HCT116 (cell line): ENCODE measurements around the gene ITPR2. TPM values are rescaled to one million over a fixed set of nuclear protein-coding genes. Genes with fewer than 3 reads are reported as not detected.

ENCODE experiments used
- ATAC-seq: fragments of 200-7000 bp; cut with Tn5 transposase; 2 replicates; pipeline ENCODE4 v1.9.1; 2020; ENCODE audit warnings: mild to moderate bottlenecking, moderate library complexity
- BruUV-seq: library from RNA; stranded (reverse); fragments of 400-500 nt; replicated peaks from 2 replicates; lab custom pipeline; 2021; lab: Mats Ljungman, UMichigan
- CTCF ChIA-PET: fragments of 300-600 bp; sonication (Branson Sonifier 250); formaldehyde crosslinking; loops from one replicate; lab custom pipeline; 2021; ENCODE audit warnings: antibody characterized with exemption; lab: Charles Lee
- POLR2A ChIA-PET: fragments of 300-600, 350-600 bp; sonication (Branson Sonifier 250); formaldehyde crosslinking; loops from one replicate; lab custom pipeline; 2021; ENCODE audit warnings: antibody characterized with exemption; lab: Charles Lee
- RAD21 ChIA-PET, 2 experiments: fragments of 300-600 bp; sonication (Branson Sonifier 250); formaldehyde crosslinking; loops; one replicate each; lab custom pipeline; 2023; ENCODE audit warnings: low total read pairs in 2 of 2; ENCODE audit not compliant: uncharacterized antibody in 2 of 2, unreplicated experiment in 2 of 2, low non-redundant PET in 1 of 2; lab: Charles Lee
- DNase-seq: peaks from one replicate; pipeline ENCODE4 v3.0.0-alpha.2; 2010; ENCODE audit warnings: low read depth, low spot score
- H2AFZ ChIP-seq: fragments of 200-600 bp; shearing (Covaris generic), sonication (generic); 2 replicates; pipeline ENCODE4 v1.6.1; 2017; ENCODE audit warnings: low read depth, mixed run types, mixed read lengths, antibody characterized with exemption, low read length; ENCODE audit not compliant: poor library complexity, severe bottlenecking
- H3K27ac ChIP-seq: 2 replicates; pipeline ENCODE4 v1.5.1; 2012; ENCODE audit warnings: low read depth, low read length
- H3K27me3 ChIP-seq: fragments of 200-600 bp; sonication (generic); 2 replicates; pipeline ENCODE4 v1.6.1; 2016; ENCODE audit warnings: mixed run types, low read length, mixed read lengths; ENCODE audit not compliant: insufficient read depth
- H3K36me3 ChIP-seq, 2 experiments: fragments of 200-500 bp in 1 of 2; fragments of 200-600 bp in 1 of 2; sonication (Bioruptor generic) in 1 of 2; sonication (generic) in 1 of 2; 2 replicates each; pipeline versions ENCODE4 v1.5.1 to v1.6.1; 2014 to 2016; ENCODE audit warnings: low read length in 2 of 2, inconsistent platforms in 1 of 2, mixed read lengths in 1 of 2, mixed run types in 1 of 2; ENCODE audit not compliant: insufficient read depth in 2 of 2, control insufficient read depth in 1 of 2
- H3K4me1 ChIP-seq, 2 experiments: fragments of 200-600 bp in 1 of 2; sonication (generic) in 1 of 2; 2 replicates each; pipeline versions ENCODE4 v1.5.1 to v1.6.1; 2012 to 2017; ENCODE audit warnings: low read length in 2 of 2, inconsistent platforms in 1 of 2, mild to moderate bottlenecking in 1 of 2, mixed read lengths in 1 of 2, mixed run types in 1 of 2, moderate library complexity in 1 of 2; ENCODE audit not compliant: insufficient read depth in 2 of 2, control insufficient read depth in 1 of 2
- H3K4me2 ChIP-seq: fragments of 200-600 bp; sonication (generic); 2 replicates; pipeline ENCODE4 v1.6.1; 2017; ENCODE audit warnings: mixed run types, low read length, mixed read lengths
- H3K4me3 ChIP-seq, 2 experiments: fragments of 200-600 bp in 1 of 2; sonication (generic) in 1 of 2; replicated peaks in 1 of 2; 2 replicates each; pipeline ENCODE4 v1.5.1; 2011 to 2016; ENCODE audit warnings: low read length in 2 of 2, control low read depth in 1 of 2, low read depth in 1 of 2, mild to moderate bottlenecking in 1 of 2, mixed read lengths in 1 of 2, mixed run types in 1 of 2
- H3K79me2 ChIP-seq: fragments of 200-600 bp; sonication (generic); 2 replicates; pipeline ENCODE4 v1.6.1; 2017; ENCODE audit warnings: mild to moderate bottlenecking, mixed run types, low read length, moderate library complexity, mixed read lengths; ENCODE audit not compliant: insufficient read depth
- H3K9ac ChIP-seq: fragments of 200-600 bp; sonication (generic); 2 replicates; pipeline ENCODE4 v1.6.1; 2016; ENCODE audit warnings: low read length, mixed read lengths
- H3K9me2 ChIP-seq: fragments of 200-600 bp; sonication (generic), shearing (Covaris generic); 2 replicates; pipeline ENCODE4 v1.6.1; 2017; ENCODE audit warnings: mixed run types, mild to moderate bottlenecking, moderate library complexity; ENCODE audit not compliant: insufficient read depth
- H3K9me3 ChIP-seq, 2 experiments: fragments of 200-500 bp in 1 of 2; fragments of 200-600 bp in 1 of 2; sonication (Bioruptor generic) in 1 of 2; sonication (generic) in 1 of 2; 2 replicates each; pipeline ENCODE4 v1.6.1; 2014 to 2017; ENCODE audit warnings: low read length in 2 of 2, mixed read lengths in 2 of 2, inconsistent platforms in 1 of 2, low read depth in 1 of 2, mild to moderate bottlenecking in 1 of 2, mixed run types in 1 of 2, moderate library complexity in 1 of 2; ENCODE audit not compliant: control insufficient read depth in 1 of 2, insufficient read depth in 1 of 2
- H4K20me1 ChIP-seq: fragments of 200-600 bp; sonication (generic), shearing (Covaris generic); 2 replicates; pipeline ENCODE4 v1.6.1; 2017; ENCODE audit warnings: mixed run types, mild to moderate bottlenecking, moderate library complexity; ENCODE audit not compliant: insufficient read depth
- CEBPB ChIP-seq: IDR thresholded peaks from 2 replicates; pipeline ENCODE4 v1.6.1; 2012; ENCODE audit warnings: low read depth
- CTCF ChIP-seq, 3 experiments: fragments of 200-600 bp in 1 of 3; sonication (generic) in 1 of 3; IDR thresholded peaks in 2 of 3; conservative IDR thresholded peaks in 1 of 3; 2 replicates each; pipeline ENCODE4 v1.5.1; 2012 to 2017; ENCODE audit warnings: low read depth in 2 of 3, low read length in 2 of 3, antibody characterized with exemption in 1 of 3, borderline replicate concordance in 1 of 3, control low read depth in 1 of 3, mild to moderate bottlenecking in 1 of 3, mixed read lengths in 1 of 3, mixed run types in 1 of 3, moderate library complexity in 1 of 3; ENCODE audit not compliant: insufficient read depth in 1 of 3
- EGR1 ChIP-seq: IDR thresholded peaks from 2 replicates; pipeline ENCODE4 v1.6.1; 2012; ENCODE audit warnings: low read depth
- ELF1 ChIP-seq: IDR thresholded peaks from 2 replicates; pipeline ENCODE4 v1.6.1; 2012; ENCODE audit warnings: low read depth, borderline replicate concordance
- EZH2phosphoT487 ChIP-seq: fragments of 200-600 bp; IDR thresholded peaks from 2 replicates; pipeline ENCODE4 v1.6.1; 2018; ENCODE audit warnings: antibody characterized with exemption, borderline replicate concordance
- JUND ChIP-seq: IDR thresholded peaks from 2 replicates; pipeline ENCODE4 v1.6.1; 2012
- MAX ChIP-seq: IDR thresholded peaks from 2 replicates; pipeline ENCODE4 v1.6.1; 2012
- RAD21 ChIP-seq: IDR thresholded peaks from 2 replicates; pipeline ENCODE4 v1.6.1; 2012; ENCODE audit warnings: low read depth, mild to moderate bottlenecking
- SRF ChIP-seq: IDR thresholded peaks from 2 replicates; pipeline ENCODE4 v1.6.1; 2012; ENCODE audit warnings: low read depth
- TCF7L2 ChIP-seq: IDR thresholded peaks from 2 replicates; pipeline ENCODE4 v1.7.0; 2011; ENCODE audit warnings: borderline replicate concordance, inconsistent platforms; ENCODE audit not compliant: insufficient read depth, insufficient read length; ENCODE audit errors: extremely low read depth
- YY1 ChIP-seq: IDR thresholded peaks from 2 replicates; pipeline ENCODE4 v1.6.1; 2011; ENCODE audit warnings: low read length, low read depth, moderate library complexity, mild to moderate bottlenecking; ENCODE audit not compliant: insufficient replicate concordance; ENCODE audit errors: extremely low read depth
- ZNF274 ChIP-seq: fragments of 200-500 bp; sonication (Bioruptor generic); IDR thresholded peaks from 2 replicates; pipeline ENCODE4 v1.6.1; 2014; ENCODE audit warnings: mild to moderate bottlenecking, low read depth, low read length, inconsistent platforms
- intact Hi-C: fragments of 100-400 bp; cut with micrococcal nuclease; formaldehyde crosslinking; loops from 2 replicates; pipeline ENCODE4 v1.10.0; 2022
- total RNA-seq: library from RNA; stranded (reverse); gene quantifications from one replicate; pipeline ENCODE4 v1.2.1, GENCODE V29; 2021; ENCODE audit not compliant: unreplicated experiment

The ITPR2 gene
- total RNA-seq, 1 experiment from 2014 or later, result 6.5 TPM

GRCh38 chr12:26617513-26617912 is 215.5 kb downstream of the ITPR2 start:
- TF ChIP-seq EGR1 (no peak), MAX (no peak), EZH2phosphoT487 (no peak), TCF7L2 (no peak), CEBPB (no peak), ELF1 (no peak), JUND (no peak), YY1 (no peak), SRF (no peak), ZNF274 (no peak)
- H3K36me3 ChIP-seq, result no peaks in the 10 kb centered on the region
- no peaks in the 10 kb centered on the region for H4K20me1 ChIP-seq
- H3K9ac ChIP-seq, result no peak overlapping the region
- H3K4me3 ChIP-seq, result no peak overlapping the region
- no peak for DNase-seq
- no peaks in the 10 kb centered on the region for H3K9me2 ChIP-seq
- H3K4me2 ChIP-seq, result no peak overlapping the region
- H3K4me1 ChIP-seq, result no peaks in the 10 kb centered on the region
- no peaks in the 10 kb centered on the region for H3K9me3 ChIP-seq
- ChIA-PET CTCF (interaction anchor here (1.3 kb wide), 1 partner anchor 84 kb away, joined by 3 read pairs; no protein-coding TSS in a partner anchor), POLR2A (interaction anchor here (0.8 kb wide), 1 partner anchor 33 kb away, joined by 3 read pairs; no protein-coding TSS in a partner anchor), RAD21 (no interaction called here)
- no peak overlapping the region for H2AFZ ChIP-seq
- no peak for ATAC-seq
- no peak overlapping the region for H3K27ac ChIP-seq
- H3K79me2 ChIP-seq, result no peaks in the 10 kb centered on the region
- H3K27me3 ChIP-seq, result no peaks in the 10 kb centered on the region
- no TSS peak for BruUV-seq
- intact Hi-C loops, result no loop called here

- no TSS peak for BruUV-seq
- CTCF ChIA-PET, result interaction anchor here (0.6 to 2.5 kb wide), 14 partner anchors 9 to 1419 kb away, joined by 3 to 14 read pairs (median 5); partner anchors contain the start of genes DNAI7 and ETFRF1
- peak; percentile 79 for ATAC-seq
These were observed 218.9 kb downstream of the ITPR2 start for GRCh38 chr12:26614011-26614616.

More at GRCh38 chr12:26614011-26614616, 218.9 kb downstream of the ITPR2 start:
- Histone ChIP-seq H3K79me2 (no peaks in the 10 kb centered on the region), H3K27ac (no peak overlapping the region), H2AFZ (no peak overlapping the region), H3K27me3 (no peaks in the 10 kb centered on the region), H3K9me3 (no peaks in the 10 kb centered on the region), H3K9me2 (no peaks in the 10 kb centered on the region), H3K4me1 (no peaks in the 10 kb centered on the region), H3K9ac (no peak overlapping the region), H3K4me2 (no peak overlapping the region), H3K4me3 (no peak overlapping the region), H3K36me3 (no peaks in the 10 kb centered on the region), H4K20me1 (no peaks in the 10 kb centered on the region)
- peak; percentile 8 for DNase-seq
- TF ChIP-seq CTCF (IDR thresholded peaks at IDR 0.05 in 2 of 3, conservative IDR thresholded peaks at IDR 0.05 in 1 of 3; ENCODE audit: borderline replicate concordance in 1 of 3, insufficient read depth in 1 of 3, low read depth in 2 of 3, low read length in 2 of 3), result peak; percentile 51 to 79 (median 76); a peak in 5 of 6 replicates
- no peak for TF ChIP-seq CEBPB
- no peak for TF ChIP-seq JUND
- TF ChIP-seq RAD21, result peak; percentile 66
- TF ChIP-seq ZNF274, result no peak
- intact Hi-C loops, result loop anchor here (1.0 to 2.0 kb wide), 3 partner anchors 179 to 517 kb away; no protein-coding TSS in a partner anchor
- ChIA-PET RAD21 (no interaction called here), POLR2A (no interaction called here)
